GM23248 (cell line): ENCODE measurements around the gene FAM229A. TPM values are rescaled to one million over a fixed set of nuclear protein-coding genes. Genes with fewer than 3 reads are reported as not detected.

Source experiments
- DNase-seq: peaks from one replicate; pipeline ENCODE4 v3.0.0-alpha.2; 2015
- H2AFZ ChIP-seq: fragments of 200-600 bp; sonication (generic); 2 replicates; pipeline ENCODE4 v1.6.1; 2016; ENCODE audit warnings: antibody characterized with exemption
- H3F3A ChIP-seq: fragments of 200-600 bp; sonication (generic); 2 replicates; pipeline ENCODE4 v1.6.1; 2016; ENCODE audit warnings: mild to moderate bottlenecking, antibody characterized with exemption, mixed run types; ENCODE audit not compliant: insufficient read depth
- H3K27ac ChIP-seq: fragments of 200-600 bp; sonication (generic); 2 replicates; pipeline ENCODE4 v1.5.1; 2016; ENCODE audit warnings: mild to moderate bottlenecking
- H3K27me3 ChIP-seq: fragments of 200-600 bp; sonication (generic); replicated peaks from 2 replicates; pipeline ENCODE4 v1.6.1; 2016; ENCODE audit warnings: mild to moderate bottlenecking; ENCODE audit not compliant: insufficient read depth
- H3K36me3 ChIP-seq: fragments of 200-600 bp; sonication (generic); 2 replicates; pipeline ENCODE4 v1.6.1; 2016; ENCODE audit warnings: low read depth, mild to moderate bottlenecking
- H3K4me1 ChIP-seq: fragments of 200-600 bp; sonication (generic); 2 replicates; pipeline ENCODE4 v1.6.1; 2016; ENCODE audit warnings: mild to moderate bottlenecking; ENCODE audit not compliant: insufficient read depth
- H3K4me2 ChIP-seq: fragments of 200-600 bp; sonication (generic); one replicate; pipeline ENCODE4 v1.6.1; 2016; ENCODE audit warnings: mild to moderate bottlenecking; ENCODE audit not compliant: unreplicated experiment
- H3K4me3 ChIP-seq: fragments of 200-600 bp; sonication (generic); 2 replicates; pipeline ENCODE4 v1.5.1; 2016; ENCODE audit warnings: mild to moderate bottlenecking
- H3K79me2 ChIP-seq: fragments of 200-600 bp; sonication (generic); 2 replicates; pipeline ENCODE4 v1.6.1; 2016; ENCODE audit warnings: mild to moderate bottlenecking; ENCODE audit not compliant: insufficient read depth
- H3K9ac ChIP-seq: fragments of 200-600 bp; sonication (generic); 2 replicates; pipeline ENCODE4 v1.6.1; 2016; ENCODE audit warnings: mild to moderate bottlenecking
- H3K9me2 ChIP-seq: fragments of 200-600 bp; sonication (generic); 2 replicates; pipeline ENCODE4 v1.6.1; 2016; ENCODE audit warnings: mixed run types, mild to moderate bottlenecking, moderate library complexity; ENCODE audit not compliant: insufficient read depth
- H3K9me3 ChIP-seq: fragments of 200-600 bp; sonication (generic); one replicate; pipeline ENCODE4 v1.6.1; 2017; ENCODE audit warnings: low read depth
- H4K20me1 ChIP-seq: fragments of 200-600 bp; sonication (generic); 2 replicates; pipeline ENCODE4 v1.6.0; 2016; ENCODE audit not compliant: insufficient read depth
- EZH2 ChIP-seq: fragments of 200-600 bp; sonication (generic); IDR thresholded peaks from 2 replicates; pipeline ENCODE4 v1.6.1; 2018; ENCODE audit warnings: antibody characterized with exemption, mild to moderate bottlenecking; ENCODE audit not compliant: insufficient read depth, poor library complexity, severe bottlenecking
- EZH2phosphoT487 ChIP-seq: fragments of 200-600 bp; sonication (generic); IDR thresholded peaks from 2 replicates; pipeline ENCODE4 v1.6.1; 2018; ENCODE audit warnings: antibody characterized with exemption, moderate library complexity, mild to moderate bottlenecking, low read depth; ENCODE audit not compliant: insufficient read depth
- WGBS, 2 experiments: methylation state at CpG; one replicate each; pipeline ENCODE4 v1.1.6; 2015 to 2017; ENCODE audit warnings: low lambda C conversion rate in 2 of 2, low coverage in 1 of 2; ENCODE audit errors: missing lambda C conversion rate in 2 of 2; 5-methylcytosine and 5-hydroxymethylcytosine counted together
- in situ Hi-C: fragments of 300-500 bp; cut with MboI; formaldehyde crosslinking; loops from 2 replicates; pipeline ENCODE4 v1.15.0; 2020
- polyA plus RNA-seq: library from polyadenylated mRNA; unstranded; fragments of >200 nt; fragmentation: Nextera tagmentation; extraction: Ambion mirVana; gene quantifications from 2 replicates; pipeline ENCODE4 v1.2.1, GENCODE V29; 2016
- total RNA-seq: library from RNA; depleted of rRNA; stranded (reverse); fragments of >200 nt; shearing (Covaris generic); gene quantifications from 2 replicates; pipeline ENCODE4 v1.2.3, GENCODE V29; 2014

Gene FAM229A
- total and polyA plus RNA-seq, 2 experiments from 2014 or later, result 2.9 to 3.2 TPM

DNA sequence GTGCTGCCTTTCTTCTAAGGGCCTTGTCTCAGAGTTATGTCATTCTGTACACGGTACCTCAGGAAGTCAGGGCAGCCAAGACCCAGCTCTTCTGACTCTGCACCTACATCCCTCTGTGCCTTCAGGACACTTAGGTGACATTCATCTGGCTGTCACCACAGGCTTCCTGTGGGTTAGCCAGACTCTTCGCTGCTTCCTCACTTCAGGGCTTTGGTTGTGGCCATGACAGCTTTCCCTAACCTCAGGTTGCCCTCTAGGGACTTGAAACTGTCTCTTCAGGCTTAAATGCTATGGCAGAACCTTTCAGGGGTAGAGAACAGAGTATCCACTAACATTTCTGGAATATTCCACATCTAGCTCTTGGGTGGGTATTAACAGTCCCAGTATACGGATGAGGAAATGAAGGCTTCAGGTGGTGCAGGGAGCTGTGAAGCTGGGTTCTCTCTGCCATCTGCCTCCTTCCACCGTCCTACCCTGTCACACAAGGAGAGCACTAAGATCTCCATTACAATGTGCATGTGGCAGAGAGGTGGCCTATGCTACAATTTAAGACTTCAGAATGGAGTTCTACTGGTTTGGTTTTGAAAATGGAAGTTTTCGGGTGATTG is 10.0 kb upstream of the FAM229A start:
- H3F3A ChIP-seq, result no peaks in the 10 kb centered on the region
- H3K4me2 ChIP-seq, result no peak overlapping the region
- H3K79me2 ChIP-seq, result no peaks in the 10 kb centered on the region
- peaks cover 31% of the 10 kb centered on the region; the same call in 1 of the 2 replicates for H3K36me3 ChIP-seq
- no peaks in the 10 kb centered on the region for H3K9me2 ChIP-seq
- H3K9ac ChIP-seq, result no peak overlapping the region
- in situ Hi-C loops, result no loop called here
- H3K27ac ChIP-seq, result no peak overlapping the region
- no peak overlapping the region for H2AFZ ChIP-seq
- DNase-seq, result no peak
- no peaks in the 10 kb centered on the region for H4K20me1 ChIP-seq
- 90 to 92% methylated on average over 5 of the region's 5 CpGs for WGBS, 2 experiments
- H3K4me3 ChIP-seq, result no peak overlapping the region
- H3K9me3 ChIP-seq, result no peaks in the 10 kb centered on the region
- no peaks in the 10 kb centered on the region for H3K27me3 ChIP-seq
- no peaks in the 10 kb centered on the region for H3K4me1 ChIP-seq
- no peak for TF ChIP-seq EZH2phosphoT487
- no peak for TF ChIP-seq EZH2

DNA sequence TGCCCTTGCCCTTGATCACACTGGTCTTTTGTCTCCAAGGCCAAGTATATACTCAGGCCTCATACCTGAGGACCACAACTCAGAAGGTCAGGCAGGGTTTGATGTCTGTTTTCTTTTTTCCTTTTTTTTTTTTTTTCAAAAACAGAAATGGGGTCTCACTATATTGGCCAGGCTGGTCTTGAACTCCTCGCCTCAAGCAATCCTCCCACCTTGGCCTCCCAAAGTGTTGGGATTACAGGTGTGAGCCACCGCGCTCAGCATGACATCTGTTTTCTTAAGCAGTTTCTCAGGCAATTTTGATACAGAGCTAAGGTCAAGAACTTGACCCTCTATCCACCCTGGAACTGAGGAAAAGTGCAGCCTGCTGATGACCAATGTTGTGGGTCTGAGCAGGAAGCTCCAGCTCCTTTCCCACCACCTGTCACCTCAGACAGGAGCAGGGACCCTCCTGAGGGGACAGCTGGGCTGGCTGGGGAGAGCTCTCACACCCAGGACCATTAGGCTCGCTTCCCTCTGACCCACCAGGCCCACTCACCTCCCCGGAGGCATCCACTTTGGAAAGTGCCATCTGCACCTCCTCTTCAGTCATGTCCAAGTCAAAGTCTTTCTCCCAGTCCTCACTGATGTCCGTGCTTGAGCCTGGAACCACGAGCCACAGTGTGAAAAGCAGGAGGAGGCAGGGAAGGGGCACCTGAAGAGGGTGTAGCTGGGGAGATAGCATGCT is 5.8 kb upstream of the FAM229A start:
- Histone ChIP-seq H3K4me3 (no peak overlapping the region), H4K20me1 (no peaks in the 10 kb centered on the region), H3K4me1 (no peaks in the 10 kb centered on the region), H3K27me3 (no peaks in the 10 kb centered on the region), H3K36me3 (peaks cover 11% of the 10 kb centered on the region; the same call in 1 of the 2 replicates), H3K79me2 (no peaks in the 10 kb centered on the region), H3K9ac (no peak overlapping the region), H3K9me2 (no peaks in the 10 kb centered on the region), H3K4me2 (no peak overlapping the region), H3K27ac (no peak overlapping the region), H2AFZ (no peak overlapping the region), H3F3A (peaks cover 8% of the 10 kb centered on the region; the same call in 1 of the 2 replicates), H3K9me3 (no peaks in the 10 kb centered on the region)
- no peak for DNase-seq
- no peak for TF ChIP-seq EZH2
- no peak for TF ChIP-seq EZH2phosphoT487
- in situ Hi-C loops, result no loop called here
- 89 to 93% methylated on average over 7 of the region's 7 CpGs for WGBS, 2 experiments

DNA sequence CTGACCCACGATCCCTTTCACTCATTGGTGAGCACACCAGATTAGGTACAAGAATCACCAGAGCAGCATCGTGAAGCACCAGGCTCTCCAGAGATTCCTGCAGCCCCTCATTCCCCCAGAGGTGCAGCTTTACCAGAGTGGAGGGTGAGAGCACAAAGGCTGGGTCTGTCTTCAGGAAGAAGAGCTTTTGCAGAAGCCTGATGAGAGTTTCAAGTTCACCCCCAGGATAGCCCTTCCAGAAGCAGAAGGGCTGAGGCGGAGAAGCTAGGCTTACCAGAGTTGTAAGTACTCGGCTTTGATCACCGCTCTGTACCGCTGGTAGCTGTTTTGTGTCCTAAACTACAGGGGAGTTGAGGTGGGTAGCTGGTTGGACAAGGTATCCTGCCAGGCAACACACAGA is 3.2 kb upstream of the FAM229A start:
- Histone ChIP-seq H2AFZ (no peak overlapping the region), H3K27me3 (no peaks in the 10 kb centered on the region), H3K4me2 (no peak overlapping the region), H4K20me1 (no peaks in the 10 kb centered on the region), H3F3A (peaks cover 11% of the 10 kb centered on the region; the same call in 1 of the 2 replicates), H3K9me2 (no peaks in the 10 kb centered on the region), H3K9ac (no peak overlapping the region), H3K27ac (no peak overlapping the region), H3K36me3 (peaks cover 11% of the 10 kb centered on the region; the same call in 1 of the 2 replicates), H3K9me3 (no peaks in the 10 kb centered on the region), H3K79me2 (no peaks in the 10 kb centered on the region), H3K4me1 (no peaks in the 10 kb centered on the region), H3K4me3 (no peak overlapping the region)
- in situ Hi-C loops, result no loop called here
- DNase-seq, result no peak
- 92 to 95% methylated on average over 6 of the region's 6 CpGs for WGBS, 2 experiments
- TF ChIP-seq EZH2 (no peak), EZH2phosphoT487 (no peak)

DNA sequence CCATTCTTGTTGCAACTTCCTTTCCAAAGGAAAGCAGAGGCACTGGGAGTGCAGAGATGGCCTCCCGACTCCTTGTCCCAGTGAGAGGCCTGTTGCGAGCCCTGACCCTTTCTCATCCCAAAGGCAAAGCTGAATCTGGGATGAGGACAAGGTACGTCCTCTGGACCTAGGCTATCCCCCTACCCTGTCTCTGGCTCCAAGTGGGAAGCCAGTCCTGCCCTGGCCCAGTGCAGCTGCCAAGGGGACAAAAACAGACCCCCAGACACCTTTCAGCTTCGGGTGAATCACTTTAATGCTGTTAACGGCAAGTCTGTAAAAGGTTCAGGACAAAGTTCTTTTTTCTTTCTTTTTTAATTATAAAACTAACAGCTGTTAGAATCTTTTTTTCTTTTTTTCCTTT is 2.6 kb upstream of the FAM229A start:
- Histone ChIP-seq H3K9me3 (no peaks in the 10 kb centered on the region), H3K4me2 (no peak overlapping the region), H3K36me3 (peaks cover 11% of the 10 kb centered on the region; the same call in 1 of the 2 replicates), H3F3A (peaks cover 11% of the 10 kb centered on the region; the same call in 1 of the 2 replicates), H3K27me3 (no peaks in the 10 kb centered on the region), H3K9me2 (no peaks in the 10 kb centered on the region), H3K27ac (no peak overlapping the region), H3K79me2 (no peaks in the 10 kb centered on the region), H3K9ac (no peak overlapping the region), H3K4me3 (no peak overlapping the region), H2AFZ (no peak overlapping the region), H4K20me1 (no peaks in the 10 kb centered on the region), H3K4me1 (no peaks in the 10 kb centered on the region)
- no peak for DNase-seq
- TF ChIP-seq EZH2phosphoT487 (no peak), EZH2 (no peak)
- WGBS, 2 experiments, result 96 to 97% methylated on average over 5 of the region's 5 CpGs
- in situ Hi-C loops, result no loop called here
